ENCODE results near the gene LRCH1.
A peak's percentile ranks its signal among the peaks of the same experiment; 100 is the strongest.
"Not testable (repeated sequence)": the region's sequence is repeated elsewhere in the genome, so short reads cannot be mapped to it uniquely, and the experiment has no call there.

LRCH1 gene

DNA sequence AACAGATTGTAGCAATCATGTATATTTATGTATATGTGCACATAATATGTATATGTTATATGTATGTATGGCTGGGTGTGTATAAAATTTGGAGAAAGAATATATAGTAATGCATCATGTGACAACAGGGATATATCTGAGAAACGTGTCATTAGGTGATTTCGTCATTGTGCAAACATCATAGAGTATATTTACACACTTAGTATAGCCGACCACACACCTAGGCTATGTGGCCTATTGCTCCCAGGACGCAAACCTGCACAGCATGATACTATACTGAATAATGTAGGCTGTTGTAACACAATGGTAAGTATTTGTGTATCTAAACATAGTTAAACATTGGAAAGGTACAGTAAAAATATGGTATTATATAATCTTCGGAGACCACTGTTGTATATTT, 200.2 kb downstream of the LRCH1 start:
- no peak for DNase-seq (ENCODE audit: low spot score)

DNA sequence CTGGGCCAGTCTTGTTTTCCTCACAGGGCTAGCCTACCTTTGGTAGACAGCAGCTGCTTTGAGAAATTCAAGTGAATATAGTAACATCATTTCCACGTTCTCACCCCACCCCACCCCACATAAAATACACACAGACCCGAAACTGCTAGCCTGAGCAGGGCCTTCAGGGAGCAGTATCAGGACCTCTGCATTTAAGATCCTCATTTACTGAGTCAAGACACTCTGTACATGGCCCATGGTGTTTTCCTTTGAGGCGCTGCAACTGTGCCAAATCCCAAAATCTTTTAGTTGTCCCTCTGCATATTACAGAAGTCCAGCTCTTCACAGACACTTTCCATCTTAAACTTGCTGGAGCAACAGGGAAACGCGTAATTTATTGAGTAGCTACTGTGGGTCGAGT, 200.9 kb downstream of the LRCH1 start:
- DNase-seq (ENCODE audit: low spot score): no peak

DNA sequence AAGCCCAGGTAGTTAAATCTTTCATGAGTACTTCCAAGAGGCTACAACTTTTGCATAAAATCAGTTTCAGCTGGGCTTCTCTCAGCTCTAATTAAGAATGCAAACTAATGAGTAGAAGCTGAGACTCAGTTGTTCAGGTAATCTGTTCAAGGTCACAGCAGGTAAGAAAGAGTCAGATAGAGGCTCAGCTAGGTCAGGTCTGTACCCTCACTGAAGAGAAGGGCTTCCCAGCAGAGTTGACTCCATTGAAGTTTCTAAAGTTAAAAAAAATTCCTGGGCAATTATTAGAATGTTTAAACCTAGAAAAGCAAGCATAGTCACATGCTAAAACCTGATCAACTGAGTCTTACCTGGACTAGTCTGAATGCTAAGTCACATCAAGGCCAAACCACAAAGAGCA, 201.8 kb downstream of the LRCH1 start:
- no peak for DNase-seq (ENCODE audit: low spot score)

DNA sequence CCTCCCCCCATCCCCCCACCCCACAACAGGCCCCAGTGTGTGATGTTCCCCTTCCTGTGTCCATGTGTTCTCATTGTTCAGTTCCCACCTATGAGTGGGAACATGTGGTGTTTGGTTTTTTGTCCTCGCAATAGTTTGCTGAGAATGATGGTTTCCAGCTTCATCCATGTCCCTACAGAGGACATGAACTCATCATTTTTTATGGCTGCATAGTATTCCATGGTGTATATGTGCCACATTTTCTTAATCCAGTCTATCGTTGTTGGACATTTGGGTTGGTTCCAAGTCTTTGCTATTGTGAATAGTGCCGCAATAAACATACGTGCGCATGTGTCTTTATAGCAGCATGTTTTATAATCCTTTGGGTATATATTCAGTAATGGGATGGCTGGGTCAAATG, 202.5 kb downstream of the LRCH1 start:
- DNase-seq (ENCODE audit: low spot score): not testable (repeated sequence)

DNA sequence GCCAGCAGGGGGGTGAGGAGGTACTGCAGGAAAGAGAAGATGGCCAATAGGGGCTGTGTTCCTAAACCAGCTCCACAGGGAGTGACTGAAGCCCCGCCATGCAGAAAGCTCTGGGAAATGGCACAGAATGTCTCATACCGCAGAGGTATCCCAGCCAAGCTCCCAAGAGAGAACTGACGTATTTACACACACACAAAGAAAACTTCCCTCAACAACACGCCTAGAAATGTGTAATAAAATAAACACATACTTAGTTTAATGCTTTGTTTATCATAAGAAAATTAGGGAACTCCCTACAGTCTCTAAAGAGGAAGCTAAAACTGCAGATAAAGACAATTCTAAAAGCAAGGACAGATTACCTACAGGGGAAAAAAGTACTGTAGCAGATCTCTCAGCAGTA, 204.0 kb downstream of the LRCH1 start:
- DNase-seq (ENCODE audit: low spot score): no peak

DNA sequence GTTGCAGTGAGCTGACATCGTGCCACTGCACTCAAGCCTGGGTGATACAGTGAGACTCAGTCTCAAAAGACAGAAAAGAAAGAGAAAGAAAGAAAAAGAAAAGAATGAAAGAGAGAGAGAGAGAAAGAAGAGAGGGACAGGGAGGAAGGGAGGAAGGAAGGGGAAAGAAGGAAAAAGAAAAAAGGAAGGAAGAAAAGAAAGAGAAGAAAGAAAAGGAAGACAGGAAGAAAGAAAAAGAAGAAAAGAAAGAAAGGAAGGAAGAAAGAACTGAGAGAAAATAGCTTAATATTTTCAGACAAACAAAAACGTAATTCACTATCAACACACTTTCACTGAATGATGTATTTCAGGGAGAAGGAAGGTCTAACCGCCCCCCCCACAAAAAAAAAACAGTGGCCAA, 204.7 kb downstream of the LRCH1 start:
- no peak for DNase-seq (ENCODE audit: low spot score)

DNA sequence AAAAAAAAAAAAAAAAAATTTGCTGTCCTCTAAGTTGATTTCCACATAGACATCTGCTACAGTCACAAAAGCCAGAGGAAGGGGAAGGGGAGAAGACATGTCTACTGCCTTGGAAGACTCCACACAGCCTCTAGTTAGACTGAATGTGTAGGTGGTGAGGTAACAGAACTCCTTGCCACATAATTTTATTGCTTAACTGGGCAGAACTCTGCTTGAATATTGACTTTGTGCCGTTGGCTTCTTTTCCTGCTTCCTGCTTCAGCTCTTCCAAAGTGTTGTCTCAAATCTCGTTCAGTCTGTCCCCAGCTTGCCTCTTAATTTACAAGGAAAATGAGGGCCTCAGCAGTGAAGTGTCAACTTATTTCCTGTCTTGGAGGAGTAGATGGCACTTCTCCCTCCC, 206.9 kb downstream of the LRCH1 start:
- no peak for DNase-seq (ENCODE audit: low spot score)

DNA sequence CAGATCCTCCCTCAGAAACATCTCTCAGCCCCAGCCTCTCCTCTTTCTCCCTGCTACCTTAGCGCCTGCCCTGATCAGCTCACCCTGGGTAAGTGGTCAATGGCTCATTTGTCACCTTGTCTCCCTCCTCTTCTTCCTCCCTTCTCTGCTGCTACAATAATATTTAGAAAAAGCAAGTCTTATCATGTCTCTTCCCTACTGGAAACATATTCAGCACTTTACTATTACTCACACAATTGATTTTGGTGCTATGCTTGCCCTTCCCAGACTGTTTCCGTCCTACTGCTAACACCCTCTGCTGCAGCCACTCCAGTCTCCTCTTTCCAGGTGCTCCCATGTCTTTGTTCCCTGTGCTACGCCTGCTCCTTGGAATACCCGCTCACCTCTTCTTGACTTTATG, 208.2 kb downstream of the LRCH1 start:
- DNase-seq (ENCODE audit: low spot score): no peak

DNA sequence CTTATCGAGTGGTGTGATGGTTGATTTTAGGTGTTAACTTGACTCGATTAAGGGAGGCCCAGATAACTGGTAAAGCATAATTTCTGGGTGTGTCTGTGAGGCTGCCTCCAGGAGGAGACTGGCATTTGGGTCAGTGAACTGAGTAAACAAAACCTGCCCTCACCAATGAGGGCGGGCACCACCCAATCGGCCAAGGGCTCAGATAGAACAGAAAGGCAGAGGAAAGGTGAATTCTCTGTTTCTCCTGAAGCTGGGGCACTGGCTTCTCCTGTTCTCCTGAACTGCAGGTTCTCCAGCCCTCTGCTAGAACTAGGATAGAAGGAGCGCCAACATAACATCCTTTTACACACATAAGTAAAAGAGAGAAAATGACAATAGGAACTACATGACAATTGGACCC, 208.9 kb downstream of the LRCH1 start:
- DNase-seq (ENCODE audit: low spot score): no peak

DNA sequence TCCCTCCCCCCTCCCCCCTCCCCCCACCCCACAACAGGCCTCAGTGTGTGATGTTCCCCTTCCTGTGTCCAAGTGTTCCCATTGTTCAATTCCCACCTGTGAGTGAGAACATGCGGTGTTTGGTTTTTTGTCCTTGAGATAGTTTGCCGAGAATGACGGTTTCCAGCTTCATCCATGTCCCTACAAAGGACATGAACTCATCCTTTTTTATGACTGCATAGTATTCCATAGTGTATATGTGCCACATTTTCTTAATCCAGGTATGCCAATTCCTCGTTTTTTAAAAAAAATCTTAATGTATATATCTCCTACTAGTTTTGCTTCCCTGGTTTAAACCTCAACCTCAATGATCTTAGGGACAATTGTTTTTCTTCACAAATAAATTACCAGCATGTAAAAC, 217.0 kb downstream of the LRCH1 start:
- DNase-seq (ENCODE audit: low spot score): not testable (repeated sequence)

DNA sequence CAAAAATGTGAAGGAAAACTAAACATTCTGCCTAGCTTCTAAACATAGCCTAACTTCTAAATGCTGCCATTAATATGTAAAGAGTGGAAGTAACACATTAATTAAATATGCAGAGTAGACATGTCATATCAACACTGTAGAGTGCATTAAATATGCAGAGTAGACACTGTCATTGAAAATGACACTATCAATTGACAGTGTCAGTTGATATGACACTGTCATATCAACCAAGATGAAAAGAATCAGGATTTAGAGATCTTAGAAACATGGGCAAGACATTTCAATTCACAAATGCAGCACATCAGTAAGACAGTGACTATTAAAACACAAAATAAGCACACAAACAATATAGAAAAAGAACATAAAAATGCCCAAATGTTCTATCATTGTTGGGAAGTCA, 218.7 kb downstream of the LRCH1 start:
- no peak for DNase-seq (ENCODE audit: low spot score)

DNA sequence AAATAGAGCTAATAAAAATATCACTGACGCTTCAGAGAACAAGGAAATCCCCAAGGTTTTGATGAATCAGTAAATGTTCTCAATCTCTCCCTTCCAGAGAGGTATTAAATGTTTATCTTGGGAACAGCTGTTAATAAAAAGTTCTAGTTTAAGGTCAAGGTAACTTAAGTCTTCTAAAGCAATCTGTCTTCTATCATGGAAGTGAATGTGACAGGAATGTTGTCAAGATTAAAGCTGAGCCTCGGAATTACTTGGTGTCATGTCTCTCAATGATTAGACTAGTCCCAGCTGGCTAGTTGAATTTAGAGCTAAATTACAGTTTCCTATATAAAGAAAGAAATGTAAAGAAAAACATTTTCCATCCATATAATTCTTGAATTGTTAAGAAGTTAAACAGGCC, 220.6 kb downstream of the LRCH1 start:
- no peak for DNase-seq (ENCODE audit: low spot score)

DNA sequence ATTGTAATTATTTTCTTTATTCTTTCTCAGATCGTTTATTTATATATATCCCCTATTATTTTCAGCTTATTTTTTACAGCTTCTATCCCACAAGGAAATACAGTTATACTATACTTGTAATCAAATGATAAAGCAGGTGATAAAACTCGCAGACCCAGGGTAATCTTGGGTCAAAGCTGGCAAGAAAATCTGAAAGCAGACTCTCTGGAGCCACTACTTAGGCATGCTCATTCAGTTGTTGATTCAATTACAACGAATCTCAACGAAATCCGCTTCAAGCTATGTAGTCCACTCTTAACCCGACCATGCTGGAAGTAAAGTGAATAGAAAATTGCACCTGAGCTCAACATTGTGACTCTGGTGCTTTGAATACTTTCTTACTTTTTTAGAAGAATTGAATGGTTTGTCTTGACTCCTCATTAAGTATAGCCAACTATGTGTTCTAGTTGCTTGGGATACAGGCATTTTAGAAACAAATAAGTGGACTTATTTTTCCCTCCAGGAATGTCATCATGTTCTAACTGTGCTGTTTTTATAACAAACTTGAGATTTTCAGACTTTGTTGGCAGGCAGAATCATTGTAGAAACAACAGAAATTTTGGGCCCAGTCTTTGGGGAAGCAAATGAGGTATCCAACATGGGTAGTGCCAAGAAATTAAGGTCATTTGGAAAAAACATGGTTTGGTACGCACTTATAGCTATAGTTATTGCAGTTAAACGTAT, 222.6 kb downstream of the LRCH1 start:
- DNase-seq (ENCODE audit: low spot score): no peak

DNA sequence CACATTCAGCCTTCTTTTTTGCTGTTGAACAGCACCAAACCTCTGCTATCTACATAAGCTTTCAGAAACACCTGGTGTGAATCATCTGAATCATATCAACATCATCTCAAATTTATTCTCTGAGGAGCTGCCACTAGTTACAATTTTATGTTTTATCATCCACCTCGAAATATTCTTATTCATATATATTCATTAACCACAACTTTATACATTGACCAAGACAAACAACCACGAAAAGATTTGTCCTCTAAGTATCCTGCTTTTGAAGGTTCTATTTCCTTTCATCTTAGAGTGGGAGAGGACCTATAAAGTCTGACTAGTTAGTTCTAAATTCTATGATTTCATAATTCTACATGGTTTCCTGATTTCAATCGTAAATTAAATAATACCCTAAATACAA, 225.1 kb downstream of the LRCH1 start:
- DNase-seq (ENCODE audit: low spot score): no peak

DNA sequence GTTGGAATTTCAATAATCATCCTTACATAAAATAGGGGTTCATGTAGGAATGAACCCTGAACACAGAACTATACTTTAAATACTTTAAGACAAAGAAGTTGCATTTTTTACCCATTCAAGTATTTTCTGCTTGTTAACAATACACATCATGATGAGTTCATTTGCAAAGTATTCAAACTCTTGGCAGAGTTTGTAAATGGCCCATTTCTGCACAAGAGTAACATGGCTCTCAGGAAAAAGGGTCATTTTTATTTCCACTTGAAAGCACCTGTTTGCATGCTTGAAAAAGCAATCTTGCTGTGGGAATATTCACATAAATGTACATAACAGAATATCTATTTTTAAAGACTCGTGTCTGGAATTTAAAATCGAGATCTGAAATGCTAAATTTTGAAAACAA, 225.9 kb downstream of the LRCH1 start:
- DNase-seq (ENCODE audit: low spot score): no peak

DNA sequence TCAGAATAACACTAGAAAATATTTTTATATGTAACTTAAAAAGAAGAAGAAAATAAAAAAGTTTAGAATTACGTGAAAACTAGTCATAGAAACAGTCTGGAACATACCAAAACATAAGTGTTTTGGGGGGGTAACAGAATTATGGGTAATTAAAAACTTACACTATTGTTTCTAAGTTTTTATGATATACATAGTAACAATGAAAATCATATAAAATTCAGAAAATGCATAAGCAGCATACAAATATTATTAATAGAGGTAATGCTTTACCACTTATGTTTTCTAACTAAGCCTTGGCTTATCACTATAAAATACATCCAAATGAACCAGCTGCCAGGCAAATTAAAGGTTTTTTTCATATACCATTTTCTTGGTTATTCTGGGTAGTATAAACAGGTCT, 229.1 kb downstream of the LRCH1 start:
- DNase-seq (ENCODE audit: low spot score): no peak

DNA sequence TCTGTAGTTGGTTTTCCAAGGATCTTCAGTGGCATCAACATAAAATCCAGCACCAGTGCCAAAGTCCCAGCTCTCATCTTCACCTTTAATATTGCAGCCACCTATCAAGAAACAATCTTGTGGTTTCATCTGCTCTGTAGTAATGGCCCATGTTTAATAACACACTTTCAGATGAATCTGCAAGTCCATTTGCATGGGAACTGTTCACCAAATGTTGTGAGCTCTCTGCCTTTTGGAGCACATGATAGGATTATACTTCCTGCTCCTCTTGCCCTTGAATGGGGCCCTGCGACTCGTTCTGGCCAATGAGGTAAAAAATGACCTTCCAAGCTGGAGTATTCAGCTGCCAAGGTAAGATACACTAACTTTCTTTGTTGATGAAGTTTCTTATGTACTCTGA, 229.7 kb downstream of the LRCH1 start:
- no peak for DNase-seq (ENCODE audit: low spot score)

DNA sequence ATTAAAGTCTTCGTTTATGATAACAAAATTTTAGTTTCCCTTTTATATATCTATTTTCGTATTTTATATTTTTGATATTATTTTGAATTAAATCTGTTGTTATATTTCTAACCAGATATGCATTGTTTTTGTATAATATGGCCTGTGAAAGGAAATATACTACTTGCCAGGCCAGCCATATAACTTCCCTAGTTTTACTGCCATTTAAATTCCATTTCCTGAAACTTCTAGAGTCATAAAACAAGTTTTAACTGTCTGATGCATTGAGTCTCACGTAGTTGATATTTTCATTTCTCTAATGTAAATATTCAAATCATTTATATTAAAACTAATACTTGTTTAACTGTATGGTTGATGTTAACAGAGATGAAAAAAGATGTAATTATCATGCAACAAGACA, 230.5 kb downstream of the LRCH1 start:
- DNase-seq (ENCODE audit: low spot score): no peak

DNA sequence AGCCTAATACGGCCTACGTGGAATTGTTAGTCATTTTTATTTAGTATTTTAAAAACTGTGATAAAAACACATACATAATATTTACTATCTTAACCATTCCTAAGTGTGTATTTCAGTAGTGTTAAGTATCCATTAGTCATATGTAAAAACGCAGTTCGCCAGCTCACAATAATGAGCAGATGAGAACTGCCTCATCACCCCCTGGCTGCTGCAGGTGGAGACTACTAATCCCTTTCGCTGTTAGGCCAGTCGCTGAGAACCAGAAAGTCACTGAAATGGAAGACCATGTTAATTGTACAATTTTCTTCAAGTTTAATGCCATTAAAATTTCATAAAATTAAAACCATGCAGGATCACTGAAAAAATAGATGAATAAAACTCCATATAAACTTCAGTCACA, 242.4 kb downstream of the LRCH1 start:
- DNase-seq (ENCODE audit: low spot score): no peak

DNA sequence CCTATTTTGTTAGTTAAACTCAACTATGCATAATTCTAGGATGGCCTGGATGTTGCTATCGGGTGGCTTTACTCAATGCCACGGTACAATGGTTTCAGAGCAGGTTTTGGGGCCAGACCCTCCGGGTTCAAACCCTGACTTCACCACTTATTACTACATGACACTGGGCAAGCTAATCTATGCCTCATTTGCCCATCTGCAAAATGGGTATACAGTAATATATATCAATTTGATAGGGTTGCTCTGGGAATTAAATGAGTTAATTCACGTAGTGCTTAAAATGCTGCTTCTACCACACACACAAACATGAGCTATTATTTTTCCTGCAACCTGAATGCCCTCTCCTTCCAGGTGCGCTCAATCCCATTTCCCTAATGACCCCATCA, 243.2 kb downstream of the LRCH1 start:
- DNase-seq (ENCODE audit: low spot score): no peak

DNA sequence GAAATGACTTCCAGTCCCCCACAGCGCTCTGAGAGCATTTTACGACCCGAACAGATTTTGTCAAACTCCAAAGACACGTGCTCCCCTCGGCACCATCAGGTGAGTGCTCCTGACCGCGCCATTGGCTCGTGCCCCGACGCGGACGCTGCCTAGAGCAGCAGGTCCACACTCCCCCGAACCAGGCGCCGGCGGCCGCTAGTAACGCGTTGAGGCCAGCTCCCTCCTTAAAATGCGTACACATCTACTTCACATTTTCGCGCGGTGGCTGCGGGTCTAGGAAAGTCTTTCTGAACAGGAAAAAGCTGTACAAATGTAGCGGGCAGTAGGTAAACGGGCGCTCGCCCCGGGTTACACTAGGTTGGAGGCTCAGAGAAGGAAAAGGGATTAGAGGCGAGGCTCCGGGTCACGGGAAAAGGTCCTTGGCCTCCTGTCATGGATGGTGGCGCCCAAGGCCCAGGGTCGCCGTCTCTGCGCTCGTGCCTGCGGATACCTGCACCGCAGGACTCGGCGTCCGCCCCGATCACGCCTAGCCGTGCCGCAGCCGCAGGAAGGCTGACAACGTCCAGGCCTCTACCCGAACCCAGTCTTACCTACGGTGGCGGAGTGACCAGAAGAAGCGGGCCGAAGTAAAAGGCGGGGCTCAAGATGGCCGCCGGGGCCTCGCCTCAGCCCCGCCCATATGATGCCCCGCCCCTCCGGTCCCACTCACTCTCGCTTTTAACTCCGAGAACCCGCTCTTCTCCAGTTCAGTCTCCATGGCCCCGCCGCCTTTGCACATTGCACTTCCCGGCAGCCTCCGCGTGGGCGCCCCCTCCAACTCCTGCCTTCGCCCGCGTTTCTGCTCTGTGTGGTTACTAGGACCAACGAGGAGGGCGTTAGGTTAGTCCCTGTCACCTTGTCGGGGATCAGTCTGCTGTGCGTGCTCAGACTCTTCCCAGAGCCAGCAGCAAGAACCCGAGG, 243.8 kb downstream of the LRCH1 start, which contains the start of gene ESD:
Gene ESD, minus strand, starts transcription at position 647 of the 960 bp plus-strand sequence. CDS start 5,748 bp downstream, outside the sequence.
- peak; percentile 72 for DNase-seq (ENCODE audit: low spot score)

DNA sequence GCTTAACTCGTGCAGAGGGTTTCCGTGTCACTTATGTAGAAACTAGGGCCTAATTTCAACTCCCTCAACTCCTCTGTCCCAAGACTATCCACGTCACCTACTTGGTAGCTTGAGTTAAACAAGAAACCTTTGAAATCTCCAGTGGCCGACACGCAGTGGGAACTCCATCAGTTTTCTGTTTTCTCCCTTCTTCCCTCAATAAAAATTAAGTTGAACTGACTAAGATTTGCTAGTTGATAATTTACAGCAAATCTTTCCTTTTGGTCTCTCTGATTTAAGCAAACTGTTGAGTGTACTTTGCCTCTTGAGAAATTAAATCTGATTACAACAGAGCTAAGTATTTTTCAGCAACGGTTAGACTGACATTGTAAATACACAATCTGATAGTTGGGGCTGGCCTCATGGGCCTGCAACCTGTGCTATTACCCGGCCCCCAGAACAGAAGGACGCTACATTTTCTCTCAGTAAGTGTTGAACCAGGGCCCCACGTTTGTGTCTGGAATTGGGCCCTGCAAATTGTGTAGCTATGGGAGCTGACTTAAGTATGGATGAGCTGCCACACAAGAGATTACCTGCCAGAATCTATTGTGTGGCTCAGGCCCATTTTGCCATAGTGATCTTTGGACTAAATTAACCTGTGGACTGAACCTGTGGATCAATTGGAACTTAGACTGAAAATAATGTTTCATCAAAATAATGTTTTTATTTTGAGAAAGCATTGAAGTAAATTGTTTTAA, 244.7 kb downstream of the LRCH1 start:
- no peak for DNase-seq (ENCODE audit: low spot score)

DNA sequence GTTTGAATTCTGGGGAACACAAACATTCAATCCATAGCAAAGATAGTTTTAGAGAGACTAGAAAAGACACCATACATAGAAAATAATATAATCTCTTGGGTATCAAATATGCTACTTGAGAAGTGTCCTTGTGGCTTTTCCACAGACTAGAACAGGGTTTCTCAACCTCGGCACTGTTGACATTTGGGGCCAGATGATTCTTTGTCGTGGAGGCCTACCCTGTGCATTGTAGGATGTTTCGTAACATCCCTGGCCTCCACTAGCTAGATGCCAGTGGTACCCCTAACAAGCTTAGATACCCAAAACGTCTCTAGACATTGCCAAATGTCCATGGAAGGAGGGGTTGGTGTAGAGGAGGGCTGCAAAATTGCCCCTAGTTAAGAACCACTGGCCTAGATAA, 246.2 kb downstream of the LRCH1 start:
- DNase-seq (ENCODE audit: low spot score): no peak
